HG02759 (cell line): Measurements from ENCODE around the gene GCK.

Experiments
- ATAC-seq: cut with Tn5 transposase; IDR thresholded peaks from one replicate; pipeline ENCODE4 v1.9.1; 2021; ENCODE audit warnings: mild to moderate bottlenecking, moderate library complexity; ENCODE audit not compliant: unreplicated experiment

GCK gene

DNA sequence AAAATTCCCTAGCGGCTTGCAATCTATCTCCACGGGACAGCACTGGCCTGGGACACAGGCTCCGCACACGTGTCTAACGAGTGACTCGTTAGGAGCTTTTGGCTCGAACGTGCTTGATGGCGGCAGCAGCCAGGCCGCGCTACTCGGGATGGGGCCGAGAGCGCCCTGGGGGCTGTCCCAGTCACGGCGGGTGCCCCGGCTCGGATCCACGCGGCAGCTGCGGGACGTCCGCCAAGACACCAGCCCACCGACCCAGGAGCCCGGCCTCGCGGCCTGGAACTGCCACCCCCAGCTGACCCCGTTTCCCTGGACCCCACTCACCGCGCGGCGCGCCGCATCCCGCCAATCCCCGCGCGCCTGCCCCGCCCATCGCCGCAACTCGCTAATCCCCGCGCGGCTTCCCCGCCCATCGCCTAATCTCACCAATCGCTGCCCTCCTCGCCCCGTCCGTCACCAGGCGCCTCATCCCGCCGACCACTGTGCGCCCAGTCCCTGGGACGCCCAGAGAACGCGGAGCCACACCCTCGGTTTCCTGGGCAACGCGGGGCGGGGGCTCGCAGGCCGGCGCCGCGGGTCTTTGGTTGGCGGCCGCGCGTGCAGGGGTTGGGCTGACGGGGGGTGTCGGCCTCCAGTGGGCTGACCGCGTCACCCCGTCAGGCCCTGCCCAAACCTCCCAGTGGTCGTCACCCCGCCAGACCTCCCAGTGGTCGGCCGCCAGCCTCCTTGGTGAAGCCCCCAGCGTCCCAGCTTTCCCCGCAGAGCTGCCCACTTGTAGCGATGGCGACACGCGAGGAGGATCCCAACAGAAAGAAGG is 65.8 kb downstream of the GCK start, which contains the start of gene POLD2:
Gene POLD2, minus strand, starts transcription at position 359 of the 814 bp plus-strand sequence. CDS start 1,495 bp downstream, outside the sequence.
- ATAC-seq, result peak; percentile 99

- no peak for ATAC-seq
Observed at GRCh38 chr7:44122529-44122928, 66.7 kb downstream of the GCK start.

- no peak for ATAC-seq
Observed at GRCh38 chr7:44121761-44122420, 67.3 kb downstream of the GCK start.

DNA sequence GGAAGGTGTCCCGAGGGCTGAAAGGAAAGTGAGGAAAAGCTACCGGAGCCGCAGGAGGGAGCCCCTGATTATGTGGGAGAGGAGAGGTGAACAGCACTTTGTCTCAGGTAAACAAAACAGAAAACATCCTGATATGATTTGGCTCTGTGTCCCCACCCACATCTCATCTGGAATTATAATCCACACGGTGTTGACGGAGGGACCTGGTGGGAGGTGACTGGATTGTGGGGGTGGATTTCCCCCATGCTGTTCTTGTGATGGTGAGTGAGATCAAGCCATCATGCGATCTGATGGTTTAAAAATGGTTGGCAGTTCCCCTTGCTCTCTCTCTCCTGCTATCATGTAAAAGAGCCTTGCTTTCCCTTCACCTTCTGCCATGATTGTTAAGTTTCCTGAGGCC is 68.8 kb downstream of the GCK start:
- ATAC-seq, result no peak

GRCh38 chr7:44119829-44120380 is 69.3 kb downstream of the GCK start:
- no peak for ATAC-seq

DNA sequence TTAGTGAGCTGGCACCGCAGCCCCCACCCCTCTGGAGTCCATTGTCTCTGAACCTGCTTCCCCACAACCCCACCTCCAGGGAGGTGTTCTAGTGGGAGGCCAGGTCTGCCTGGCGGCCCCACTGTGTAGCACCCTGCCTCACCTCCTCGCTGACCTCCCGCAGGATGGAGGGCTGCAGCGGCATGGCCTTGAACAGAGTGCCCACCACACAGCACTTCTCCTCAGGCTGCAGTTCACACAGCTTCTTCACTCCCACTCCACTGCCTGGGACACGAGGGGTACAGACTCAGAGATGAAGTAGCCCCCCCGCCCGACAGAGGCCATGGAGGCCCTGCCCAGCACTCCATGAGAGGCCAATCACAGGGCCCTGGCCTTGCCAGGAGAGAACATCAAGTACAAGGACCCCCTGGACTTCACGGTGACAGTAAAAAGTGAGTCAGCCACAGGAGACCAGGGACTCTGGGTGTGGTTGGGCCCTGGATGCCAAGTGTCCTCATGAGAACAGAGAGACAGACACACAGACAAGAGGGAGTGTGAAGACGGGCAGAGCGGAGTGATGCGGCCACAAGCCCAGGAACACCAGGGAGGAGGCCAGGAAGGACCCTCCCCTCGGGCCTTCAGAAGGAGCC is 71.3 kb downstream of the GCK start:
- ATAC-seq, result no peak

DNA sequence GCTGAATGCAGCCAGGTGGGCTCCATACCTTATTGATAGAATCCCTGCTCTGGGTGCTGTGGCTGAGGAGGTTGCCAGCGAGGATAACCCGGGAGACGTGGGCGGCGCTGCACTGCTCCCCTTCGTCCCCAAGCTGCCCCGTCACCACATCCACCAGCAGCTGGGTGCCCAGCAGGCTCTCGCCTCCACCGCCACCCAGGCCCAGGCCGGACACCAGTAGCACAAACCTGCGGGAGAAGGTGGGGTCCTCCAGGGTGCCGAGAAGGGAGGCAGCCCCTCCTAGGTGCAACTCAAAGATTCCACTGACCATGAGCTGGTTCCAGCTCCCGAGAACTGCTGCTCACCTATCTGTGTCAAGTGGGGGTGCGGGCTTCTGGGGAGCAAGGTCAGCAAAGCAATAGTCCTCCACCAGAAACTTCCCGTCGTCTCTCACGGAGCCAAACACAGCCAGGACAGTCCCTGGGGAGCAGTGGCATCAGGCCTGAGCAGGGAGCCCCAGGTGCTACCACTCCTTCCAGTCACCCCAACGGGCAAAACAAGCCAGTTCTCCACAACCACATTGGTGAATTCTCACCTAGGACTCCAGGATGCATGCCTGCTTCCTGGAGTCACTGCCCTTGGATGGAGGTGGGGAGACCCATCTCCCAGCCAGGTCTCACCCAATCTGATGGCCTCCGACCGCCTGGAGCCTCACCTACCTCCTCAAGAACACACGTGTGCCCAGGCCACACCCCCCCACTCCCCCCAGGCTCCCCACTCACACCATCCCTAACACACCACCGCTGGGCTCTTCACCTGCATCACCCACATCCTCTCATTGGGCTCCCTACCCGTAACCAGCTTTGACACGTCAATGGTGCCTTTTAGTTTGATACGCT is 72.2 kb downstream of the GCK start:
- ATAC-seq, result no peak

GRCh38 chr7:44116087-44116788 is 73.0 kb downstream of the GCK start:
- no peak for ATAC-seq

DNA sequence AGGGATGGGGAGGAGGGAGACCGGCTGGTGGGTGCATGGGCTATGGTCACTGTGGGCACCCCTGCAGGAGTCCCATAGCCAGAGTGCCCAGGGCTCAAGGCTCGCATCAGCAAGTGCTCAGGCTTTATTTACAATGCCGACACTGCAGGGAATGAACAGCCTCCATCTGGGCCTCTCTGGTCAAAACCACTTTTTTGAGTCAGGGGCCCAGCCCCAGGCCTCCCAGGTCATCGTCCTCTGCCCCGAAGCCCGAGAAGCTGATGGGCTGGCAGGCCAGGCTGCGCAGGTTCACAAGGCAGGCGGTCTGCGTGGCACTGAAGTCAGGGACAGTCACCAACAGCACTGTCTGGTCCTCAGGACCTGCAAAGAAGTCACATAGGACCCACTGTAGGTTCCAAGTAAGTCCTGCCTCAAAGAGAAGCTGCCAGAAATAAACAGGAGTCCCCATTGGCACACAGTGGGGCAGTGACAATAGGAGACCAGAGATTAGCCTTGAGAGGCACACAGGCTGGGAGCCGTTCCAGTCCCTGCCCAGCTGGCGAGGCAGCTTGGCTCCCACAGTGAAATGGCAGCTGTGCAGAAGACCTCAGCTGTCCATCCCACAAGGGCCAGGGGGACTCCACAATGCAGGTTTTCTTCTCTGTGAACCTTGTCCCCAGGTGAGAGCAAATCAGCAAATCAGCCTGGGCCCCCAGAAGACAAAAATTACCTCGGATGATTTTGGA is 74.5 kb downstream of the GCK start:
- no peak for ATAC-seq

- ATAC-seq, result no peak
Observed at GRCh38 chr7:44113764-44114354, 75.4 kb downstream of the GCK start.

DNA sequence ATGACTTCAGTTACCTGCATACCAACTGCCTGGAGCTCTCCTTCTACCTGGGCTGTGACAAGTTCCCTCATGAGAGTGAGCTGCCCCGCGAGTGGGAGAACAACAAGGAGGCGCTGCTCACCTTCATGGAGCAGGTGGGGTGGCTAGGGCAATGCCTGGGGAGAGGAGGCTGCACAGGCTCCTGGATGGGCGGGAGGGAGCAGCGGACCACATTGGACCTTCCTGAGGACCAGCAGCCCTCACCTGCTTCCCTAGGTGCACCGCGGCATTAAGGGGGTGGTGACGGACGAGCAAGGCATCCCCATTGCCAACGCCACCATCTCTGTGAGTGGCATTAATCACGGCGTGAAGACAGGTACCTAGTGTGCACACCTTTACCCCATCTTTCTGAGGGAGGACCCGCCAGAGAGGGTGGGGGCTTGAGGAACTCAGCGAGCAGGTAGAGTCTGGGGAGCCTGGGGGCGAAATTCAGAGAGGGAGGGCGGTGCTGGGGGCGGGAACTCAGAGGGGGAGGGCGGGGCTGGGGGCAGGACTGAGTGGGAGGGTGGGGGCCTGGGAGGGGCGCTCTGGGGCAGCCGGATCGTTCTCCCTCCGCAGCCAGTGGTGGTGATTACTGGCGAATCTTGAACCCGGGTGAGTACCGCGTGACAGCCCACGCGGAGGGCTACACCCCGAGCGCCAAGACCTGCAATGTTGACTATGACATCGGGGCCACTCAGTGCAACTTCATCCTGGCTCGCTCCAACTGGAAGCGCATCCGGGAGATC is 76.1 kb downstream of the GCK start:
- no peak for ATAC-seq

DNA sequence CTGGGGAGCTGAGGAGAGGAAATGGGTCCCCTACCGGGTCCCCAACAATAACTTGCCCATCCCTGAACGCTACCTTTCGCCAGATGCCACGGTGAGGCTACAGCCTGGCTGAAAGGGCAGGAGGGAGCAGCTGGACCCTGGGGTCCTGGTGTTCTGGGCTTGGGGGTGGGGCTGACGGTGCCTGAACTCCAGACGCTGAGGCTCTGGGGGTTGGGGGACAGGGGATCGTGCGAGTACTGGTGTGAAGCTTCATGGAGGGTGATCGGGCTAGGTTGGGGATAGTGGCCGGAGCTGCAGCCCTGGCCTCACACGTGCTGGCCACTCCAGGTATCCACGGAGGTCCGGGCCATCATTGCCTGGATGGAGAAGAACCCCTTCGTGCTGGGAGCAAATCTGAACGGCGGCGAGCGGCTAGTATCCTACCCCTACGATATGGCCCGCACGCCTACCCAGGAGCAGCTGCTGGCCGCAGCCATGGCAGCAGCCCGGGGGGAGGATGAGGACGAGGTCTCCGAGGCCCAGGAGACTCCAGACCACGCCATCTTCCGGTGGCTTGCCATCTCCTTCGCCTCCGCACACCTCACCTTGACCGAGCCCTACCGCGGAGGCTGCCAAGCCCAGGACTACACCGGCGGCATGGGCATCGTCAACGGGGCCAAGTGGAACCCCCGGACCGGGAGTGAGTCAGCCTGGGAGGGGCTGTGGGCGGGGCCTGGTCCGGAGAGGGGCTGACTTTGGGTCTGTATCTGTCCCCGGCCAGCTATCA is 76.8 kb downstream of the GCK start:
- ATAC-seq, result no peak

DNA sequence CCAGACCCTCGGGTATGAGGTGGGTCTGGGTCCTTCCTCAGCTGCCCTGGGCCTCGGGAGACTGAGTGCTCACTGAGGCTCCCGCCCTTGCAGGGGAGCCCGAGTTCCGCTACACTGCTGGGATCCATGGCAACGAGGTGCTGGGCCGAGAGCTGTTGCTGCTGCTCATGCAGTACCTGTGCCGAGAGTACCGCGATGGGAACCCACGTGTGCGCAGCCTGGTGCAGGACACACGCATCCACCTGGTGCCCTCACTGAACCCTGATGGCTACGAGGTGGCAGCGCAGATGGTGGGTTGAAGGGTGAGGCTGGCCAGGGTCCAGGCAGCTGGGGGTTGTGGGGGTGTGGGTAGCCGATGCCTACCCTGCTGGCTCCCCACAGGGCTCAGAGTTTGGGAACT is 77.5 kb downstream of the GCK start:
- no peak for ATAC-seq

GRCh38 chr7:44110719-44111635 is 78.3 kb downstream of the GCK start:
- ATAC-seq, result no peak

DNA sequence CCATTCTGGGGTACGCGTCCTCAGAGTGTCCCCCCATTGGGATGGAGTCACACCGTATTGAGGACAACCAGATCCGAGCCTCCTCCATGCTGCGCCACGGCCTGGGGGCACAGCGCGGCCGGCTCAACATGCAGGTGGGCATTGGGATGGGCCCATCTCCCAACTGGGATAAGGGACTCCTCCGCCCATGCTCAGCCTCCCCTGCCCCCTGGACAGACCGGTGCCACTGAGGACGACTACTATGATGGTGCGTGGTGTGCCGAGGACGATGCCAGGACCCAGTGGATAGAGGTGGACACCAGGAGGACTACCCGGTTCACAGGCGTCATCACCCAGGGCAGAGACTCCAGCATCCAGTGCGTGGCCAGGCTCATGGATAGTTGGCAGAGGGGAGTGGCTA is 79.2 kb downstream of the GCK start:
- ATAC-seq, result no peak
